Activated T-cell treated with anti-CD3 and anti-CD28 coated beads for 4 hours (primary cell): ENCODE results near the gene TASL.
"Not testable (repeated sequence)": the region's sequence is repeated elsewhere in the genome, so short reads cannot be mapped to it uniquely, and the experiment has no call there.

Experiments used
- DNase-seq: peaks from one replicate; pipeline ENCODE4 v3.0.0-alpha.2; 2020

Gene TASL

GRCh38 chrX:30576881-30577280 lies 685 bp downstream of the TASL start:
- DNase-seq = no peak

- no peak for DNase-seq
Measured at GRCh38 chrX:30573125-30573524, 4.4 kb downstream of the TASL start.

GRCh38 chrX:30572678-30573077 lies 4.9 kb downstream of the TASL start:
- no peak for DNase-seq

- no peak for DNase-seq
Measured at GRCh38 chrX:30572004-30572403, 5.6 kb downstream of the TASL start.

- no peak for DNase-seq
Measured at GRCh38 chrX:30570505-30570904, 7.1 kb downstream of the TASL start.

- DNase-seq = no peak
Measured at GRCh38 chrX:30568136-30568535, 9.4 kb downstream of the TASL start.

GRCh38 chrX:30563070-30563469 lies 14.5 kb downstream of the TASL start:
- DNase-seq = not testable (repeated sequence)

- no peak for DNase-seq
Measured at GRCh38 chrX:30561191-30561590, 16.4 kb downstream of the TASL start.

- no peak for DNase-seq
Measured at GRCh38 chrX:30538271-30538670, 39.3 kb downstream of the TASL start.

GRCh38 chrX:30533835-30534234 lies 43.7 kb downstream of the TASL start:
- no peak for DNase-seq

- no peak for DNase-seq
Measured at GRCh38 chrX:30533266-30533665, 44.3 kb downstream of the TASL start.

GRCh38 chrX:30530606-30531005 lies 47.0 kb downstream of the TASL start:
- DNase-seq = no peak

GRCh38 chrX:30525732-30526131 lies 51.8 kb downstream of the TASL start:
- no peak for DNase-seq

GRCh38 chrX:30521440-30522182 lies 56.0 kb downstream of the TASL start:
- DNase-seq = no peak

GRCh38 chrX:30513284-30513683 lies 64.3 kb downstream of the TASL start:
- no peak for DNase-seq
